Right lobe of liver (tissue), 4 donors: Measurements from ENCODE around the gene MUC6.

Source experiments
- CTCF ChIP-seq, 4 donors: fragments of 200-600 bp in 3 of 4; fragments of 450-650 bp in 1 of 4; IDR thresholded peaks; one replicate each; pipeline versions ENCODE4 v1.5.1 to v1.8.0; 2016 to 2022; ENCODE audit warnings: antibody characterized with exemption in 4 of 4, mild to moderate bottlenecking in 2 of 4
- POLR2A ChIP-seq: fragments of 450-650 bp; IDR thresholded peaks from one replicate; pipeline ENCODE4 v1.6.1; 2017; ENCODE audit warnings: antibody characterized with exemption, mild to moderate bottlenecking
- donor health status: DM: no; HTN: no; CAD: no.
- donor health status: DM: no; HTN: no; CAD: no.
- donor health status: DM: no; HTN: yes; CAD: no.

- TF ChIP-seq POLR2A, result no peak
- no peak for TF ChIP-seq CTCF (IDR thresholded peaks at IDR 0.05)
These were observed 21.5 kb downstream of the MUC6 start for GRCh38 chr11:1015064-1015463.
